ENCODE data around the gene PLA2G15. TPM values are rescaled to one million over a fixed set of nuclear protein-coding genes. Genes with fewer than 3 reads are reported as not detected.

Gene PLA2G15, protein sequence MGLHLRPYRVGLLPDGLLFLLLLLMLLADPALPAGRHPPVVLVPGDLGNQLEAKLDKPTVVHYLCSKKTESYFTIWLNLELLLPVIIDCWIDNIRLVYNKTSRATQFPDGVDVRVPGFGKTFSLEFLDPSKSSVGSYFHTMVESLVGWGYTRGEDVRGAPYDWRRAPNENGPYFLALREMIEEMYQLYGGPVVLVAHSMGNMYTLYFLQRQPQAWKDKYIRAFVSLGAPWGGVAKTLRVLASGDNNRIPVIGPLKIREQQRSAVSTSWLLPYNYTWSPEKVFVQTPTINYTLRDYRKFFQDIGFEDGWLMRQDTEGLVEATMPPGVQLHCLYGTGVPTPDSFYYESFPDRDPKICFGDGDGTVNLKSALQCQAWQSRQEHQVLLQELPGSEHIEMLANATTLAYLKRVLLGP
- total RNA-seq: 7.2 and 8.4 TPM in 2 replicates

DNA sequence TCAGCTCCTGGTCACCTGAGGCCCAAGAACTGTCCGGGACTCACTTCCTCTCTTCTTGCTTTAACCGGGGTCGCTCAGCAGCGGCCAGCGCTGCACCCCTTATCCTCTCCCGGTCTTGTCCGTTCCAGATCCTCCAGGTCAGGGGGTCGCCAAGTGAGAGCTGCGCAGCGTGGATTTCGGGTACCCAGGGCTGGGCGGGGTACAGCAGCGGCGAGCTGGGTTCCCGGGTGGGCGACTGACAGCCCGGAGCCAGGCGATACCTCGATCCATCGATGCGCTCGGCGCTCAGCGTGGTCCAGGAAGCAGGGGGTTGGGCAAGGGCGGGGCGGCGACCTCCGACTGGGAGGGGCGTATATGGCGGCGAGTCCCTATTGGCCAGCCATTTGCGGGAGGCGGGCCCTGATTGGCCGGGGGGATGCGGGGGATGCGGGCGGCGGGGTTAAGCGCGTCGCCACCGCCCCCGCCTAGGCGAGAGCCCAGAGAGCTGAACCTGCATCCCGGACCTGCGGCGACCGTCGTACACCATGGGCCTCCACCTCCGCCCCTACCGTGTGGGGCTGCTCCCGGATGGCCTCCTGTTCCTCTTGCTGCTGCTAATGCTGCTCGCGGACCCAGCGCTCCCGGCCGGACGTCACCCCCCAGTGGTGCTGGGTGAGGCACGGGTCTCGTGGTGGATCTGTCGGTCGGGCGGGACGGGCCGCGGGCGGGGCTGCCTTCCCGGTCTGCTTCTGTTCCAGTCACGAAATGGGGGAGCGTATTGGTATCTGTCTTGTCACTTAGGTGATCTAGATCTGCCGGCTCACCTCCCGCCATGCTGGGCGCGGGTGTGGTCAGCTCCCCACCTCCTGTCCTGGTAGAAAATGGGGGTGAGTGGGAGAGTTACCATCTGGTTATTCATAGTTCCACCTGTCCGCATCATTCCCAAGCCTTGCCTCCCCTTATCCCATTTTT, at the start of gene PLA2G15:
Gene PLA2G15, plus strand, starts transcription at position 471 of the 951 bp plus-strand sequence. Its CDS starts 54 bp downstream, at position 525.
- DNase-seq: peak; percentile 98
- H3K36me3 Mint-ChIP-seq (ENCODE audit: low read depth): peaks cover 7% of the 10 kb centered on the region
- peak within 1 kb of the TSS; percentile 85 for H3K27ac Mint-ChIP-seq
- H3K4me1 Mint-ChIP-seq: peaks cover 23% of the 10 kb centered on the region
- H3K9me3 Mint-ChIP-seq: no peaks in the 10 kb centered on the region
- H3K27me3 Mint-ChIP-seq: peaks cover 2% of the 10 kb centered on the region
- peak within 1 kb of the TSS; percentile 100 for H3K4me3 Mint-ChIP-seq
- intact Hi-C loops (cut with micrococcal nuclease): loop anchor here (1.0 to 2.0 kb wide), 3 partner anchors 8 to 204 kb away; partner anchors contain the start of genes SLC7A6 and SMPD3

DNA sequence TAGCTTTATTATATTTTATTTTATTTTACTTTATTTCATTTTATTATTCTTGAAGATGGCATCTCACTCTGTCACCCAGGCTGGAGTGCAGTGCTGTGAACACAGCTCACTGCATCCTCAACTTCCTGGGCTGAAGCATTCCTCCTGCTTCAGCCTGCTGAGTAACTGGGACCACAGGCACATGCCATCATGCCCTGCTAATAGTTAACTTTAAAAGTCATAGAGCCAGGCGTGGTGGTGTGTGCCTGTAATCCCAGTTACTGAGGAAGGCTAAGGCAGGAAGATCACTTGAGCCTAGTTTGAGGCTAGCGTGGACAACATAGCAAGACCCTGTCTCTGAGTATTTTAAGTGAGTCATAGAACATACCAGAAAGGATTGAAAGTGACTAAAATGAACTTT, 47.9 kb upstream of the PLA2G15 start:
- peaks cover 27% of the 10 kb centered on the region for H3K36me3 Mint-ChIP-seq (ENCODE audit: low read depth)
- intact Hi-C loops (cut with micrococcal nuclease): no loop called here
- no peak for DNase-seq
- peaks cover 13% of the 10 kb centered on the region for H3K4me1 Mint-ChIP-seq
- H3K4me3 Mint-ChIP-seq: no peak overlapping the region
- H3K9me3 Mint-ChIP-seq: no peaks in the 10 kb centered on the region
- no peaks in the 10 kb centered on the region for H3K27me3 Mint-ChIP-seq
- H3K27ac Mint-ChIP-seq: no peak overlapping the region

DNA sequence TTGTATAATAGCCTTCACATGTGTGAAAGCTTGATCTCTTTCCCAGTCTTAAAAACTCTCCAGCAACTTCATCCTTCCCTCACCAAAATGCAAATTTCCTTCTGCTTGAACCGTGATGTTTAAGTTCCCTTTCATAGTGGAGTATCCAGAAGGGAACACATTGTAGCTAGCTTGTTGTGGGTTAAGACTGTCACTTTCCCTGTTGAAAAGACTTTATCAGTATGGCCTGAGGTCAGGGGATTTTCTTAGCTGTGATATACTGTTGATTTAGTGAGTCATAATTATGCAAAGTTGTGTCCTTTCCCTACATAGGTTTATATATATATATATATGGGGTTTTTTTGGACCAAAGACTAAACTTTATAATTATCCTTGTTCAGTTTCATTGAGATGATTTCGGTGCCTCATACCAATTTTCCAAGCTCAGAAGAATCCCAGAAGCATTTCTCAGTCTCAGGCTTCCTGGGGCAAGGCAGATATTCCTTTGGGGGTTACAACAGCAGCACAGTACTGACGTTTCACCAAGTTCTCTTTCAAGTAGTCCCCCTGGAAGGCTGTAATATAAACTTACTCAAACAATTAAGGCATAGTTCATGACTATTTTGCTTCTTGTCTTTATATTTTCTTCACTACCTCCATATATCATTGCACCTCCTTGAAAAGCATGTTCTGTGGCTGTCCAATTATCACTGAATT, 44.9 kb upstream of the PLA2G15 start:
- H3K4me3 Mint-ChIP-seq: no peak overlapping the region
- intact Hi-C loops (cut with micrococcal nuclease): no loop called here
- H3K27ac Mint-ChIP-seq: peak overlapping the region; percentile 54
- peaks cover 10% of the 10 kb centered on the region for H3K4me1 Mint-ChIP-seq
- no peaks in the 10 kb centered on the region for H3K27me3 Mint-ChIP-seq
- no peak for DNase-seq
- peaks cover 15% of the 10 kb centered on the region for H3K36me3 Mint-ChIP-seq (ENCODE audit: low read depth)
- no peaks in the 10 kb centered on the region for H3K9me3 Mint-ChIP-seq

DNA sequence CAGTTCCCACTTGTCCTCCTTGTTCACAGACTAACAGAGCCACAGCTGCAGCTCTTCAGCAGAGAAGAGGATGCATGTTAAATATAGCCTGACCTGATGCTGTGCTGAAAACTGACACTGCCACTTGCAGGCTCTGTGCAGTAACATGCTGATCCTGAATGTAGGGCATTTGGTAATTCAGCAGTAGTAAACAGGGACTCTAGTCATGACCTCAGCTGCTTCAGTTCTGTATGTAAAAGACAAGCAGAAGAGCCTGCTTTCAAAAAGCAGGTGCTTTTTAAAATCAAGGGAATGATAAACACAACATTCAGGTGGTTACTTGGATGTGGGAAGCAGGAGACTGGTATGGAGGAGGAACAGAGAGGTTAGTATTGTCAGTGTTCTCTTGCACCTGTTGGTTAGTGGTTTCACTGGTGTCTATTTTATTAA, 43.1 kb upstream of the PLA2G15 start:
- Mint-ChIP-seq H3K4me1 (peaks cover 10% of the 10 kb centered on the region), H3K36me3 (ENCODE audit: low read depth) (peaks cover 20% of the 10 kb centered on the region), H3K27ac (no peak overlapping the region), H3K27me3 (no peaks in the 10 kb centered on the region), H3K4me3 (no peak overlapping the region), H3K9me3 (no peaks in the 10 kb centered on the region)
- no peak for DNase-seq
- intact Hi-C loops (cut with micrococcal nuclease): no loop called here

DNA sequence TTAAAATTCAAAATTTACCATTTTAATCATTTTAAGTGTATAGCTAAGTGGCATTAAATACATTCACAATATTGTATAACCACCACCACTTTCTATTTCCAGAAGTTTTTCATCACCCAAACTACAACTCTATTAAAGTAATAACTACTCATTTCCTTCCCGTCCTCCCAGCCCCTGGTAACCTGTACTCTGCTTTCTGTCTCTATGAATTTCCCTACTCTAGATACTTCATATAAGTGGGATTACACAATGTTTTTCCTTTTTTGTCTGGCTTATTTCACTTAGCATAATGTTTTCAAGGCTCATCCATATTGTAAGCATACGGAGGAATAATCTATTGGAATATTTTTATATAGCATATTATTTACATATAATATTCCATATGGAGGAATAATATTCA, 38.9 kb upstream of the PLA2G15 start:
- Mint-ChIP-seq H3K27ac (no peak overlapping the region), H3K4me1 (peaks cover 24% of the 10 kb centered on the region), H3K27me3 (no peaks in the 10 kb centered on the region), H3K4me3 (no peak overlapping the region), H3K36me3 (ENCODE audit: low read depth) (peaks cover 35% of the 10 kb centered on the region), H3K9me3 (no peaks in the 10 kb centered on the region)
- intact Hi-C loops (cut with micrococcal nuclease): no loop called here
- no peak for DNase-seq

DNA sequence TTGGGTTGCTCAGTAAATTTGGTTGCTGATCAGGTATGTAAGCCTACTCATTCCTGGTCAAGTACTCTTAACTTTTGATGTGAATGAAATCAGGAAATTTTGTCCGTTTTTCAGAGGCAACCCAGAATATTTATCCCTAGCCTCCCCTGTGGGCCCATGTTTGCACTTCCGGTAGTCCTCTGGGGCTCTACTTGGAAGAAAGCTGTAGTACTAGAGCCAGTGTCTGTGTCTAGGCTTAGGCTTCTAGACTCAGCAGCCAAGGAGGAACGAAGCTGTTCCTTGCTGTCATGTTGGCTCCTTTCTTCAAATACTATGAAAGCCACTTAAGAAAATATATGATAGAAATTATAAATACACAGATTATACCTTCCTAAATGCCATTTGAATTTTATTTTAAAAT, 30.4 kb upstream of the PLA2G15 start:
- Mint-ChIP-seq H3K4me3 (no peak overlapping the region), H3K27me3 (no peaks in the 10 kb centered on the region), H3K9me3 (no peaks in the 10 kb centered on the region), H3K4me1 (peaks cover 38% of the 10 kb centered on the region), H3K27ac (peak overlapping the region; percentile 72), H3K36me3 (ENCODE audit: low read depth) (peaks cover 28% of the 10 kb centered on the region)
- DNase-seq: no peak
- intact Hi-C loops (cut with micrococcal nuclease): loop anchor here (5.0 kb wide), 1 partner anchor 122 kb away; no protein-coding TSS in a partner anchor

DNA sequence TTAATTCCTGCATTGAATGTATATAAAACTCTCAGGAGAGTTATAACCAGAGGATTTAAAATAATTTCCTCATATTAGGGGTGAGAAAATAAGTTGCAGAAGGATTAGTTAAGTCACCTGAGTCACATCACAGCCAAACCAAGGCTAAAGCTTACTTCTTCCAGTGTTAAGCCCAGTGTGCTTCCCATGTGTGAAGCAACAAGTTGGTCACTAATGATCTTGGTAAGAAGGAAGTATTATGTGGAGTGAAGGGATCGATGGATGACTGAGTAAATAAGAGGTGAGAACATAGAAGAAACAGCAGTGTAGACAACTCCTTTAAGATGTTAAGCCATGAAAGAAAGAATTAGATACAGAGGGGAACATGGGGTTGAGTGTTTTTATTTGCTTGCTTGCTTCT, 29.9 kb upstream of the PLA2G15 start:
- Mint-ChIP-seq H3K4me3 (no peak overlapping the region), H3K36me3 (ENCODE audit: low read depth) (peaks cover 28% of the 10 kb centered on the region), H3K4me1 (peaks cover 38% of the 10 kb centered on the region), H3K27ac (peak overlapping the region; percentile 46), H3K9me3 (no peaks in the 10 kb centered on the region), H3K27me3 (no peaks in the 10 kb centered on the region)
- intact Hi-C loops (cut with micrococcal nuclease): no loop called here
- DNase-seq: no peak

DNA sequence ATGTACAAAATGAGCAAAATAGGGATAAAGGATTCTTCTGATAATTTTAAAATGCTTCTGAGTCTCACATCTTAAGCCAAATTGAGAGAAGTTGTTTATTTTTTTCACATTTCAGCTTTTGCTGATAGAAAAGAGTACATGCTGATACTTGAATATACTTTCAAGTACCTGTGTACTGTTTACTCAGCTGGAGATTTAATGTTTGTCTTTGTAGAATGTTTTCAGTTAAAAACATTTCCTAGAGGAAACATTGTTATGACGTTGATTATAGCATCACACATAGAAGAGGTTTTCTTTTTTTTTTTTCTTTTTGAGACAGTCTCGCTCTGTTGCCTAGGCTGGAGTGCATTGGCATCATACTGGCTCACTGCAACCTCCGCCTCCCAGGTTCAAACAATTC, 28.9 kb upstream of the PLA2G15 start:
- intact Hi-C loops (cut with micrococcal nuclease): no loop called here
- Mint-ChIP-seq H3K4me3 (no peak overlapping the region), H3K27me3 (no peaks in the 10 kb centered on the region), H3K36me3 (ENCODE audit: low read depth) (peaks cover 26% of the 10 kb centered on the region), H3K27ac (peak overlapping the region; percentile 66), H3K4me1 (peaks cover 32% of the 10 kb centered on the region), H3K9me3 (no peaks in the 10 kb centered on the region)
- DNase-seq: no peak

DNA sequence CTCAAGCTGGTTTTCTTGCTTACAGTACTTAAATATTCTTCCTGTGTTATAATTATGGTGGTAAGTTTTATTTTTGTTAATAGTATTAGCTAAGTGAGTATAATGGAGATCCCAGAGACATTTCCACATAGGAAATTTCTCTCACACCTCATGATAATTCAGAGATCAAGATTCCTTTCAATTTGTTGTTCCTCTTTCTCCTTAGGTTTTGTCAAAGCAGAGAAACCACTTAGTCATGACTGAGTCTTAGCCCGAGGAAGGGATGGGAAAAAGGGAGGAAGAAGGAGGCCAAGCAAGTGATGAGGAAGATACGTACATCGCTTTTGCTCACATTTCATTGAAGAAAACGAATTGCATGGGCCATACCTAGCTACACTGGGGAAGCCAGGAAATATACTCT, 27.7 kb upstream of the PLA2G15 start:
- H3K9me3 Mint-ChIP-seq: no peaks in the 10 kb centered on the region
- peaks cover 22% of the 10 kb centered on the region for H3K4me1 Mint-ChIP-seq
- H3K4me3 Mint-ChIP-seq: no peak overlapping the region
- H3K27me3 Mint-ChIP-seq: no peaks in the 10 kb centered on the region
- intact Hi-C loops (cut with micrococcal nuclease): no loop called here
- peaks cover 29% of the 10 kb centered on the region for H3K36me3 Mint-ChIP-seq (ENCODE audit: low read depth)
- peak overlapping the region; percentile 22 for H3K27ac Mint-ChIP-seq
- no peak for DNase-seq

DNA sequence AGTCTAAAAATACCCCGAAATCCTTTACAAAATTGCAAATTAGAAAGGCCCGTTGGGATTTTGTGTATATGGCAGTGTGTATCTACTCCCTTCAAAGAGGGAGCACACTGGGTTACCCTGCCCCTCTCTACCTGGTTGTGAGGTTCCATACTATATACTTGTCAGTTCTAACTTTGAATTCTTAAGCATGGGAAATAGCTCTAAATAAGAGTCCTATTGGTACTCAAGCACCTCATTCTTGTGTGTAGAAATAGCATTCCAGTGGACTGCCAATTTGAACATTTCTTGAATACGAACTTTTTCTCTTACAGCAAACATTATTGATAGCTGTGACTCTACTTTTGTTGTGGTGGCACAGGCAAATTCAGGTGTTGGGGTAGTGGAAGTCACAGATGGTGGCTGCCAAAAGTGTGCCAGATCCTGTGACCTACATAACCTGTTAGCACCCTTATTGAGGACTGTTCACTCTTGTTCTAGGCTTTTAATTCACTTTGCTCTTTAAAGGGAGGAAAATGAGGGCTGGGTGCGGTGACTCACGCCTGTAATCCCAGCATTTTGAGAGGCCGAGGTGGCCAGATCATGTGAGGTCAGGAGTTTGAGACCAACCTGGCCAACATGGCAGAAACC, 25.3 kb upstream of the PLA2G15 start:
- no peak for DNase-seq
- intact Hi-C loops (cut with micrococcal nuclease): no loop called here
- H3K27ac Mint-ChIP-seq: no peak overlapping the region
- H3K36me3 Mint-ChIP-seq (ENCODE audit: low read depth): peaks cover 31% of the 10 kb centered on the region
- H3K27me3 Mint-ChIP-seq: no peaks in the 10 kb centered on the region
- H3K4me1 Mint-ChIP-seq: peaks cover 18% of the 10 kb centered on the region
- H3K9me3 Mint-ChIP-seq: no peaks in the 10 kb centered on the region
- H3K4me3 Mint-ChIP-seq: no peak overlapping the region

DNA sequence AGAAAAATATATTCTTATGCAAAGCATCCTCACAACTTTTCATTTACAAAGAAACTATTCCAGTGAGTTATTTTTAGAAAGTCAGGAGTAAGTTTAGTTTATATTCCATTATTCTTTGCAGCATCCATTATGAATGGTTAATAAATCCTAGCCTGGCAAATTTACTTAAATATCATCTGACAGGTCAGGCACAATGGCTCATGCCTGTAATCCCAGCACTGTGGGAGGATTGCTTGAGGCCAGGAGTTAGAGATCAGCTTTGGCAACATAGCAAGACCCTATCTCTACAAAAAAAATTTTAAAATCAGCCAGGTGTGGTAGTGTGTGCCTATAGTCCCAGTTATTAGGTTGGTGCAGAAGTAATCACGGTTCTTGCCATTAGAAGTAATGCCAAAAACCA, 22.1 kb upstream of the PLA2G15 start:
- peaks cover 31% of the 10 kb centered on the region for H3K36me3 Mint-ChIP-seq (ENCODE audit: low read depth)
- no peak for DNase-seq
- no peak overlapping the region for H3K27ac Mint-ChIP-seq
- no peaks in the 10 kb centered on the region for H3K9me3 Mint-ChIP-seq
- H3K4me3 Mint-ChIP-seq: no peak overlapping the region
- H3K27me3 Mint-ChIP-seq: no peaks in the 10 kb centered on the region
- intact Hi-C loops (cut with micrococcal nuclease): no loop called here
- H3K4me1 Mint-ChIP-seq: peaks cover 25% of the 10 kb centered on the region

DNA sequence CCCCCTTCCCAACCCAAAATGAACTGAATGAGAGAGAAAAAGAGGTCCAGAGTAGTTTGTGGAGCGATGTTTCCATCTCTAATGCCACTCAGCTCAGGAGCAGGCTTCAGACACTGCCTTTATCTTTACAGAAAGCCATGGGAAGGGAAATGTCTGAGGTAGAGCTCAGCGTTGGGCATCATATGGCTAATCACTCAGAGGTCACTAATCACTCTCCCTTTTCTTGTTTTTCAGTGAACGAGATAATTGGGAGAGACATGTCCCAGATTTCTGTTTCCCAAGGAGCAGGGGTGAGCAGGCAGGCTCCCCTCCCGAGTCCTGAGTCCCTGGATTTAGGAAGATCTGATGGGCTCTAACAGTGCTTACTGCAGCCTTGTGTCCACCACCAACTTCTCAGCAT, 19.1 kb upstream of the PLA2G15 start:
- Mint-ChIP-seq H3K4me3 (no peak overlapping the region), H3K36me3 (ENCODE audit: low read depth) (peaks cover 35% of the 10 kb centered on the region), H3K4me1 (peaks cover 34% of the 10 kb centered on the region), H3K27ac (peak overlapping the region; percentile 53), H3K9me3 (no peaks in the 10 kb centered on the region), H3K27me3 (no peaks in the 10 kb centered on the region)
- no peak for DNase-seq
- intact Hi-C loops (cut with micrococcal nuclease): loop anchor here (5.0 kb wide), 3 partner anchors 79 to 229 kb away; partner anchors contain the start of gene DPEP2

DNA sequence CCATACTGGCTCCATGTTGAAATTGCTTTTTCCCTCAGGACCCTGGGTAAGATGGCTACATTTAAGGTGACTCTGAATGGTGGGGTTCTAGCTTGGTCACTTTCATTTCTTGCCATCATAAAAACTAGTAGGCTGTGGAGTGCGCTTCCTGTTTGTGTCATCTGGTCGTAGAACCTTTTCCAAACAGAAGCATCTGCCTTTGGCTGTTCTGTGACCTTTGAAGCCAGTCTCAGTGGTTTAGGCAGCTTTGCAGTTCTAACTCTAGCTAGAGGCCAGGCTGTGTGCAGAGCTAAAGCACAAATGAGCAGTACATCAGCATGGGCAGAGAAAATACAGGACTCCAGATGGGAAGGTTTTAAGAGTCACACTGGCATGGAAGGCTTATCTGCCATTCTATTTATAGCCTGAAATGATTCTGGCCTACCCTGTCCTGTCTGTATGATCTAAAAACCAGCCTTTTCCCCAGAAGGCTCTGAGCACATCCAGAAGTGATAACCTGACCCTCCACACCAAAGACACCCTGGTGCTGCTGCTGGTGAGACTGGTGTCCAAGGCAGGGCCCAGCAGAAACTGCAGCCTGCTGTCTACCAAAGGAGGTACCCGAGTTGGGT, 17.9 kb upstream of the PLA2G15 start:
- Mint-ChIP-seq H3K27me3 (no peaks in the 10 kb centered on the region), H3K4me1 (peaks cover 33% of the 10 kb centered on the region), H3K36me3 (ENCODE audit: low read depth) (peaks cover 30% of the 10 kb centered on the region), H3K27ac (peak overlapping the region; percentile 81), H3K9me3 (no peaks in the 10 kb centered on the region), H3K4me3 (peak overlapping the region; percentile 61)
- intact Hi-C loops (cut with micrococcal nuclease): loop anchor here (5.0 kb wide), 3 partner anchors 80 to 230 kb away; partner anchors contain the start of gene DPEP2
- peak; percentile 80 for DNase-seq

Measured in activated CD4-positive, alpha-beta T cell treated with anti-CD3 and anti-CD28 coated beads, Interleukin-2, amount 10 ng/mL, durations not matched to agents 24 days and 14 days (primary cell).